Stimulated activated CD8-positive, alpha-beta memory T cell treated with anti-CD3 and anti-CD28 coated beads, Interleukin-4, amount 100 ng/mL, for 48 hours (primary cell): ENCODE results near the gene CLIC3.

Source experiments
- DNase-seq: peaks from one replicate; pipeline ENCODE4 v3.0.0-alpha.2; 2020

Gene CLIC3

DNA sequence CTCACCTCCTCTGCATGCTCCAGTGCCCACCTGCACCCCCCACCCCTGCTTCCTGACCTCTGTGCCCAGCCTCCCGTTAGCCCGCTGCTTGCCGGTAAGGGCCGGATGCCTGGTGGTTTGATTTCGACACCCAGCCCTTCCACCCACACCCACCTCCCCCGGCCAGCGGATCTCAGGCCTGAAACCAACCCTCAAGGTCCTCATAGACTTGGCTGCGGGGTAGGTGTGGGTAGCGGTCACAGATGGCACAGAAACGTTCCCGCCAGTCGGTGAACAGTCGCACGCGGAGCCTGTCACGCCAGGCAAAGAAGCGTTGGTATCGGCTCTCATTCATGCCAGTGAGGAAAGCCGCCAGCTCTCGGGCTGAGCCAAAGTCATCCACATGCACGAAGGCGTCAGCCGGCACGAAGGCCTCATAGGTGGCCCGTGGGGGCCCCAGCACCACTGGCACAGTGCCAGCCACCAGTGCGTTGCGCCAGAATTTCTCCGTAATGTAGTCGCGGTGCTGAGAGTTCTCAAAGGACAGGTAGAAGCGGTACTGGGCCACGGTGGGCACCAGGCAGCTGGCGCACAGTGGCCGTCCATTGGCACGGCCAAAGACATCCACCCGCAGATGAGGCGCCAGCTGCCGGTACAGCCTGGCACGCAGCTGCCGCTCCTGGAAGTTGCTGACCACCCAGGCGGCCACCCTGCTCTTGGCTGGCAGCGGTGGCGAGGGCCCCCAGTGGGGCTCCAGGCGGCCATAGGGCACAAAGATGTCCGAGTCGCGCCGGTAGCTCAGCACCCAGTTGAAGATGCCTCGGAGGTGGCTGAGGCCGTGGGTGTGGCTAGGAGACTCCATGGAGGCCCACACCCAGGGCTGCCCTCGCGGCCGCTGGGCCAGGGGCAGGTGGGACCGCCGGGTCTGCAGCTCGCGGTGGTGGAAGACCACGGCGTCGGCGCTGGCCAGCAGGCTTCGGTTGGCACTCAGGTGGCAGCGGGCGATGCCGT is 34.5 kb upstream of the CLIC3 start:
- peak; percentile 73 for DNase-seq

DNA sequence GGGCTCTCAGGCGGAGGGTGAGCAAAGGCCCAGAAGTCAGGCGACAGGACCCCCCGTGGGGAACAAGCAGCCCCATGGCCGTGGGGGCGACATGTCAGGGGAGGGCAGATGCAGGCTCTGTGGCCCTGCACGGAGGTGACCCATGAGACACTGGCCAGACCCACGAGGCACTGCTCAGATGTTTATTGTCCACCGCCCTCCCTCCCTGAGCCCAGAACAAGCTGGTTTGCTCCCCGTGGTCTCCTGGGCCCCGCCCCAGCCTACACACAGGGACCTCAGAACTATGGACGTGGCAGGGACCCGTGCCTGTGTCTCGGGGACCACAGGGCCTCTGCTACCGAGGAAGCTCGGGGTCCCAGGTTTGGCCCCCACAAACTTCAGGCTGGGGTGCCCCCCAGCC is 33.6 kb upstream of the CLIC3 start:
- DNase-seq, result no peak

DNA sequence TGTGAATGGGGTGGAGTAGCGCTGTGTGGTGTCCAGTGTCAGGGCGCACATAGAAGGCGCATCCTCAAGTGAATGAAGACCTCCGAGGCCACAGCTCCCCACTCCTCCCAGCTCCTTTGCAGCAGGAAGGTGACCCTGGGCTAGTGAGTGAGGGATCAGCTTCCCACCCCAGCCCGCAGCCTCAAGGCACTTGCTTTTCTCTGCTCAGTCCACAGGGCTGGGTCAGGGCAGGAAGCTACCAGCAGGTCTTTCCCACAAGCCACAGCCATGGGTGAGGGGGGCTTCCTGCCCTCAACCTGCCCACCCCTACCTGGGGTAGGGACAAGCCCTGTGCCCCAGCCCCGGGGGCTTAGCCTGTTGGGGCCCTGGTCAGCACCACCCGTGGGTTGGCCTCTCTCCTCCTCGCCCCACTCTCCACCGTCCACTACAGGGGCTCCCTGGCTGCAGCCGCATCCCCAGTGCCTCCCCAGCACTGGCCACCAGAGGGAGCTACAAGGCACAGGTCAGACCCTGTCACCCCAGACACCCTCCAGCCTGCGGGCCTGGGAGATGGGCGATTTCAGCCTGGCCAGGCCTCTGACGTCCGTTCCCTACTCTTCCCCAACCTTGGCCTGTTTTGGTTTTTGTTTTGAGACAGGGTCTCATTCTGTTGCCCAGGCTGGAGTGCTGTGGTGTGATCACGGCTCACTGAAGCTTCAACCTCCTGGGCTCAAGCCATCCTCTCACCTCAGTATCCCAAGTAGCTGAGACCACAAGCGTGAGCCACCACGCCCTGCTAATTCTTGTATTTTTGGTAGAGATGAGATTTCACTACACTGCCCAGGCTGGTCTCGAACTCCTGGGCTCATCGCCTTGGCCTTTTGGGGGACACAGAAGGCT is 32.9 kb upstream of the CLIC3 start:
- DNase-seq, result peak; percentile 91

GRCh38 chr9:137028263-137029057 is 32.1 kb upstream of the CLIC3 start:
- DNase-seq, result peak; percentile 79

- no peak for DNase-seq
Measured at GRCh38 chr9:137027369-137028262, 31.2 kb upstream of the CLIC3 start, which contains the start of gene ABCA2. Gene ABCA2, minus strand, starts transcription at chr9:137028237. Its CDS starts 97 bp downstream, at chr9:137028140.

- no peak for DNase-seq
Measured at GRCh38 chr9:137026828-137027227, 30.5 kb upstream of the CLIC3 start.

GRCh38 chr9:137026384-137026783 is 30.0 kb upstream of the CLIC3 start:
- no peak for DNase-seq

GRCh38 chr9:137025517-137025966 is 29.2 kb upstream of the CLIC3 start:
- no peak for DNase-seq

DNA sequence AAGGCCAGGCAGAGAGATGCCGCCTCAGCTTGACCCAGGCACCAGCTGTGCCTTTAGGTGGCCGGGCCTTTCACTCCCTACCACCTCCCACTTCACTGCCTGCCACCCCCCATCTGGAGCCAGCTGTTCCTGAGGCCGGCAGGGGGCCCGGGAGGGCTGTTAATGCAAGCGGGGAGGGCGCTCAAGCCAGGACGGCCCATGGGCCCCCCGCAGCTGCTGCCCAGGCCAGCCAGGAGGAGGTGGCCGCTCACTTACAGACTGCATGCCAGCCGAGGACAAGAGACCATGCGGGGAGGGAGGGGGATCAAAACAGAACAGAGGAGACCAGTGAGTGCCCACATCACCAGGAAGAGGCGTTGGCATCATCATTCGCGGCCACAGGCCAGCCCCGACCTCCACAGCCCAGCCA is 27.2 kb upstream of the CLIC3 start:
- DNase-seq, result no peak

DNA sequence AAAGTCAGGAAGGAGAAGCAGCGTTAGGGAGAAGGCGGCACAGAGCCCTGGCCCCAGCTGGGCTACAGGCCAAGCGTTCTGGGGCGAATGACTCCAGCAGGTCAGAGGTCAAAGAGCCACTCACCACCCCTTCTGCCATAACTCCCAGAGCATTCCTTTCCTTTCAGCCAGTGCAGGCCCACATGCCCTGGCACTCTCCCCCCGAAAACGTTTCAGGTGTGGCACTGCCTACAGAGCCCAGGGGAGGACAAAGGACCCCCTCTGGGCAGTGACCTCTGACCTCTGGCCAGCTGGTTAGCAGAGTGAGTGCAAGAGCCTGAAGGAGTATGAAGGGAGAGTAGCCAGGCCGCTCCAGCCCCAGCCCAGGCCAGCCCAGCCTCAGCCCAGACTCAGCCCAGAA is 26.8 kb upstream of the CLIC3 start:
- no peak for DNase-seq

DNA sequence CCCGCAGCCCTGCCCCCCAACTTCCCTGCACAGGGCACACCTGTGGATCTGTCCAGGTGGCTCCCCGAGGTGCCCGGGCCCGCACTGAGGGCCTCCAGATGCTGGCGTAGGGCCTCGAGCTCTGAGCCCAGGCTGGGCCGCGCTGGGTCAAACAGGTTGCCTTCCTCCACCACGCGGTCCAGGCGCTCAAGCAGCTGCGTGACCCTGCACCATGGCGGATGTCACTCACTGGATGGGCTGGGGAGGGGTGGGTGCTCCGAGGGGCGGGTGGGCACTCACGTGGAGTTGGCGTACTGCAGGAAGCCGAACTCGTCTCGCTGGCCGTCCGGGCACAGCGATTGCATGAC is 26.3 kb upstream of the CLIC3 start:
- no peak for DNase-seq

GRCh38 chr9:137021979-137022661 is 25.8 kb upstream of the CLIC3 start:
- DNase-seq, result peak; percentile 91

- no peak for DNase-seq
Measured at GRCh38 chr9:137021568-137021978, 25.2 kb upstream of the CLIC3 start.

GRCh38 chr9:137020771-137021567 is 24.6 kb upstream of the CLIC3 start:
- no peak for DNase-seq

DNA sequence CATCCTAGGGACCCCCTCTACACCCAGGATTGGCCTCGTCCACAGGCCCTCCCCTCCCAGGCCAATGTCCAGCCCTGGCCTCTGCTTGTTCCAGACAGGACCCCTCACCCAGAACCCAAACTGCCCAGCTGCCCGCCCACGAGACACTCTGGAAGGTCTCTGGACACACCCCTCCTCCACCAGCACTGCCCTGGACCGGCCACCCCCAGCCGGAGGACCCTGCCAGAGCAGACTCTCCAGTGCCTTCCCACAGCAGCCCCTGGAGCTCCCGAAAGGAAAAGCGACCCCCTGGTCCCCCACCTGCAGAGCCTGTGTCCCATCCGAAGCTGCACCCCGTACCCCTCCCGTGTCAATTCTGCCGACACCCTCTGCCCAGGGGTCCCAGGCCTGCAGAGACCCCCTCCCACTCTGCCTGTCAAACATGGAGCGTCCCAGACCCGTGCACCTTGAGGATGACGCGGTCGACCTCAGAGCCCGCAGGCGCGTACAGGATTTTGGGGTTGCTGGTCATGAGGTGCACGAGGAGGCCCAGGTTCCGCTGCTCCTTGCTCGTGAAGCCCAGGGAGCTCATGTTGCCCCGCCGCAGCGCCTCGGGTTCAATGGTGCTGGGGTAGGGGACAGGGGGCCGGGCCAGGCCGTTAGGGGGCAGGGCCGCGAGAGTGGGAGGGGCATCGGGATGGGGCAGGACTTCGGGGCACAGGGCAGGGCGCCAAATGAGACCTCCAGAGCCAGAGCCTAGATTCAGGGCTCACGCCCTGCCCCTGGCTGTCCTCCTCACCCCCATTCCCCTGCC is 23.7 kb upstream of the CLIC3 start:
- no peak for DNase-seq

DNA sequence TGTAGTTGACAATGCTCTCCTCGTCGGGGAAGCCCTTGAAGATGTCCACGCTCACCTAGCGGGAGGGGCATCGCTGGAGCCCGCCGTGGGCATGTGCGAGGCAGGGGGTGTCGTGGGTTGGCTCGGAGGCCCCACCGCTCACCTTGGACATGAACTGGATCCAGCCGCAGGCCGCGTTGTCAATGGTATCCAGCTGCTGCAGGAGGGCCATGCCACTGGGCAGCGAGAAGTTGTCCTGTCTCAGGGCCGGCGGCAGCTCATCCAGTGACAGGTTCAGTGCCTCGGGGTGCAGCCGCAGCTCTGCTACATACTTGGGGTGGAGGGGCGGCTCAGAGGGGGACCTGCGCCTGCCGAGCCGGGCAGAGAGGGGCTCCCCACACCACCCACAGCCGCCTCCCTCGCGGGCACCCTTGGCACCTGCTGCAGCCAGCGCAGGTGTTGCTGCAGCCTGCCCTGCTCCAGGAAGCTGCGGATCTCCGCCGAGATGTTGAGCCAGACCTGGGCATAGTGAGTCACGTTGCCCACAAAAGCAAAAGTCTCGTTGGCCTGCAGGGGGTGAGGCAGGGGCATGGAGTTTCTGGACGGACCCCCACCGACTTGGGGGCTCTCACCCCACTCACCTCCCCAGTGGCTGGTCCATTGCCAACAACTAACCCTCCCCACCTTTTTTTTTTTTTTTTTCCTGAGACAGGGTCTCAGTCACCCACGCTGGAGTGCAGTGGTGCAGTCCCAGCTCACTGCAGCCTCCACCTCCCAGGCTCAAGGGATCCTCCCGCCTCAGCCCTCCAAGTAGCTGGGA is 22.6 kb upstream of the CLIC3 start:
- DNase-seq, result no peak

GRCh38 chr9:137017791-137018497 is 21.6 kb upstream of the CLIC3 start:
- DNase-seq, result no peak

- DNase-seq, result no peak
Measured at GRCh38 chr9:137017071-137017470, 20.7 kb upstream of the CLIC3 start.
